ENCODE results near the gene C1R.
"Not testable (repeated sequence)": the region's sequence is repeated elsewhere in the genome, so short reads cannot be mapped to it uniquely, and the experiment has no call there.

C1R gene

GRCh38 chr12:7038591-7038990, 53.7 kb downstream of the C1R start:
- H3K36me3 ChIP-seq (ENCODE audit: insufficient read depth, low read length), result no peaks in the 10 kb centered on the region
- H3K9me3 ChIP-seq (ENCODE audit: control insufficient read depth, insufficient read depth, low read length), result no peaks in the 10 kb centered on the region
- no peaks in the 10 kb centered on the region; the same call in 1 of the 2 replicates for H3K4me1 ChIP-seq (ENCODE audit: insufficient read depth, low read length)
- H3K9ac ChIP-seq (ENCODE audit: low read depth, low read length), result no peak overlapping the region

GRCh38 chr12:7037411-7037810, 54.8 kb downstream of the C1R start:
- not testable (repeated sequence) for H3K9ac ChIP-seq (ENCODE audit: low read depth, low read length); H3K4me1 ChIP-seq (ENCODE audit: insufficient read depth, low read length); H3K9me3 ChIP-seq (ENCODE audit: control insufficient read depth, insufficient read depth, low read length); H3K36me3 ChIP-seq (ENCODE audit: insufficient read depth, low read length)

- no peaks in the 10 kb centered on the region; the same call in 1 of the 2 replicates for H3K4me1 ChIP-seq (ENCODE audit: insufficient read depth, low read length)
- H3K9me3 ChIP-seq (ENCODE audit: control insufficient read depth, insufficient read depth, low read length), result no peaks in the 10 kb centered on the region
- H3K36me3 ChIP-seq (ENCODE audit: insufficient read depth, low read length), result no peaks in the 10 kb centered on the region
- no peak overlapping the region for H3K9ac ChIP-seq (ENCODE audit: low read depth, low read length)
Observed at GRCh38 chr12:7035463-7035862, 56.8 kb downstream of the C1R start.

- no peaks in the 10 kb centered on the region for H3K9me3 ChIP-seq (ENCODE audit: control insufficient read depth, insufficient read depth, low read length)
- no peaks in the 10 kb centered on the region; the same call in 1 of the 2 replicates for H3K4me1 ChIP-seq (ENCODE audit: insufficient read depth, low read length)
- H3K36me3 ChIP-seq (ENCODE audit: insufficient read depth, low read length), result no peaks in the 10 kb centered on the region
- no peak overlapping the region for H3K9ac ChIP-seq (ENCODE audit: low read depth, low read length)
Observed at GRCh38 chr12:7034464-7034863, 57.8 kb downstream of the C1R start.

- Histone ChIP-seq H3K9me3 (ENCODE audit: control insufficient read depth, insufficient read depth, low read length) (no peaks in the 10 kb centered on the region), H3K4me1 (ENCODE audit: insufficient read depth, low read length) (no peaks in the 10 kb centered on the region; the same call in 1 of the 2 replicates), H3K36me3 (ENCODE audit: insufficient read depth, low read length) (no peaks in the 10 kb centered on the region), H3K9ac (ENCODE audit: low read depth, low read length) (no peak overlapping the region)
Observed at GRCh38 chr12:7032990-7033389, 59.3 kb downstream of the C1R start.

- Histone ChIP-seq H3K36me3 (ENCODE audit: insufficient read depth, low read length) (no peaks in the 10 kb centered on the region), H3K4me1 (ENCODE audit: insufficient read depth, low read length) (no peaks in the 10 kb centered on the region; the same call in 1 of the 2 replicates), H3K9me3 (ENCODE audit: control insufficient read depth, insufficient read depth, low read length) (no peaks in the 10 kb centered on the region), H3K9ac (ENCODE audit: low read depth, low read length) (no peak overlapping the region)
Observed at GRCh38 chr12:7031306-7031705, 60.9 kb downstream of the C1R start.
